ENCODE data around the gene COMT.

Gene COMT

GRCh38 chr22:19958083-19959042 is 16.8 kb downstream of the COMT start:
- no peak for DNase-seq

DNA sequence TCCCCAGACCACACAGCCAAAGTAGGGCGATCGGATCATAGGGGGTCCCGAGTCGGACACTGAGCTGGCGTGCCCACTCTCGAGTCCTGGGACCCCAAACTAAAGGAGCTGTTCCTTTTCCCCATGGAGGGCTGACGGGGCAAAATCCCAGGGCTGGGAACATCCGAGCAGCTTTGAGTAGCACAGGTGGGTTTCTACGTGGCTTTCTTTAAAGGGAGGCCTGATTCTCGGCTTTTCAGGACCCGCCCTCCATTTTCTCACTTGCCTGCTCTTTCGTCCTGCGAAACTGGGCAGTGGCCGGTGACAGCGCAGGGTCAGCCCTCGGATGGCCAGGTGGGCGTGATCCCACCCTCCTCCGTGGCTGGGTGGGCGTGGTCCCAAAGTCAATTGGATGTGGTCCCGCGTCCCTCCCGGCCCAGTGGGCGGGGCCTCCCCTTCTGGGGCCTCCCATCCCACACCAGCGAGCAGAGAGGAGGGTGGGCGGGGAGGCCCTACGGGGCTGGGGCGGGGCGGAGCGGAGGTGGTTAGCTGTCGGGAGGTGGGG is 17.5 kb downstream of the COMT start:
- no peak for DNase-seq

- DNase-seq = no peak
Observed at GRCh38 chr22:19959587-19960490, 18.3 kb downstream of the COMT start.

- DNase-seq = no peak
Observed at GRCh38 chr22:19960491-19961200, 19.1 kb downstream of the COMT start.

- DNase-seq = no peak
Observed at GRCh38 chr22:19961201-19961580, 19.6 kb downstream of the COMT start.

DNA sequence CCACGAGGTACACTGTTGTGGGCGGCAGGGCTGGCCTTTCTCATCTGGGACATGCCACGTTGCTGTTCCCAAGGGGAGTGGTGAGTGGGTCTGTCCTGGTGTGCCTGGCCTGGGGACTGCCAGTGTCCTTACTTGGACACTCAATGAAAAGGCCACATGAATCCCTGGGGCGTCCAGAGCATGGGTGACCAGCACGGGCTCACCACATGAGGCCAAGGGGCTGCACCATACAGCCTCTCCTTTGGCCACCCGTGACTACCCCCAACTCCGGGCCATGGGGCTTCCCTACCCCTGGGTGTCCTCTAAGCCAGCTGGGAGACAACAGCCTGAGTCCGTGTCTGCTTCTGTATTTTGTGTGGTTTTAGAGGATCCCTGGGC is 20.3 kb downstream of the COMT start:
- no peak for DNase-seq

DNA sequence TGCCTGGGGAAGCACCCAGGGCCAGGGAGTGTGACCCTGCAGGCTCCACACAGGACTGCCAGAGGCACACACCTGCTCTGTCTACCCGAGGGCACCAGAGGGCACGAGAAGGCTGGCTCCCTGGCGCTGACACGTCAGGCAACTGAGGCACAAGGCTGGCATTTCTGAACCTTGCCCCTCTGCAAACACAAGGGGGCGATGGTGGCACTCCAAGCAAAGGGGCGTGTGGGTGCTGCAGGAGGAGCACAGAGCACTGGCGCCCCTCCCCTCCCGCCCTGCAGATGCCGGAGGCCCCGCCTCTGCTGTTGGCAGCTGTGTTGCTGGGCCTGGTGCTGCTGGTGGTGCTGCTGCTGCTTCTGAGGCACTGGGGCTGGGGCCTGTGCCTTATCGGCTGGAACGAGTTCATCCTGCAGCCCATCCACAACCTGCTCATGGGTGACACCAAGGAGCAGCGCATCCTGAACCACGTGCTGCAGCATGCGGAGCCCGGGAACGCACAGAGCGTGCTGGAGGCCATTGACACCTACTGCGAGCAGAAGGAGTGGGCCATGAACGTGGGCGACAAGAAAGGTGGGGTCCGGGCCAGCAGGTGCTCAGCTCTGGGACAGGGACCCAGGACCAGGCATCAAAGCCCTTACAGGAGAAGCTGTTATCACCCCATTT is 20.8 kb downstream of the COMT start:
- DNase-seq = peak; percentile 28

DNA sequence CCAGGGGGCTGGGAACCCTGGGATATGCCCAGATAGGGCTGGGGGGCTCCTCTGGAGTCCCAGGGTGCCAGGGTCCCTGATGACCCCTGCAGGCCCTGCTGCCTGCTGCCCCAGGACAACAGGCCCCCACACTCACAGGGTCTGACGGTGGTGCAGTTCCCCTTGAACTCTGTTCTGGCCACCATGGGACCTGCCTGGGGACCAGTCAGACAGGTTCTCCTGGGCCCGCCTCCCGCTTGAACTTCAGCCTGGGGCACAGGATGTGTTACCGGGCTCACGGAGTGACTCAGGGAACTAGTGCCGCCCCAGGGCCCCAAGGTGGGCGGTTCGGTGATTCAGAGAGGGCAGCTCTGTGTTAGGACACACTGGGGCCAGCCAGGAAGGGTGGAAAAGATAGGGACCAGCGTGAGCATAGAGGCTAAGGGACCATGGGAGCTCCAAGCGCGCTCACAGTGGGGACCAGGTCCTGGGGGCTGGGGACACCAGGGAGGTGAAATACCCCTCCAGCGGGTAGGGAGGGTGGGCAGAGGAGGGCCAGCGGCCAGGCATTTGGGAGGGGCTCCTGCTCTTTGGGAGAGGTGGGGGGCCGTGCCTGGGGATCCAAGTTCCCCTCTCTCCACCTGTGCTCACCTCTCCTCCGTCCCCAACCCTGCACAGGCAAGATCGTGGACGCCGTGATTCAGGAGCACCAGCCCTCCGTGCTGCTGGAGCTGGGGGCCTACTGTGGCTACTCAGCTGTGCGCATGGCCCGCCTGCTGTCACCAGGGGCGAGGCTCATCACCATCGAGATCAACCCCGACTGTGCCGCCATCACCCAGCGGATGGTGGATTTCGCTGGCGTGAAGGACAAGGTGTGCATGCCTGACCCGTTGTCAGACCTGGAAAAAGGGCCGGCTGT is 21.6 kb downstream of the COMT start:
- no peak for DNase-seq

DNA sequence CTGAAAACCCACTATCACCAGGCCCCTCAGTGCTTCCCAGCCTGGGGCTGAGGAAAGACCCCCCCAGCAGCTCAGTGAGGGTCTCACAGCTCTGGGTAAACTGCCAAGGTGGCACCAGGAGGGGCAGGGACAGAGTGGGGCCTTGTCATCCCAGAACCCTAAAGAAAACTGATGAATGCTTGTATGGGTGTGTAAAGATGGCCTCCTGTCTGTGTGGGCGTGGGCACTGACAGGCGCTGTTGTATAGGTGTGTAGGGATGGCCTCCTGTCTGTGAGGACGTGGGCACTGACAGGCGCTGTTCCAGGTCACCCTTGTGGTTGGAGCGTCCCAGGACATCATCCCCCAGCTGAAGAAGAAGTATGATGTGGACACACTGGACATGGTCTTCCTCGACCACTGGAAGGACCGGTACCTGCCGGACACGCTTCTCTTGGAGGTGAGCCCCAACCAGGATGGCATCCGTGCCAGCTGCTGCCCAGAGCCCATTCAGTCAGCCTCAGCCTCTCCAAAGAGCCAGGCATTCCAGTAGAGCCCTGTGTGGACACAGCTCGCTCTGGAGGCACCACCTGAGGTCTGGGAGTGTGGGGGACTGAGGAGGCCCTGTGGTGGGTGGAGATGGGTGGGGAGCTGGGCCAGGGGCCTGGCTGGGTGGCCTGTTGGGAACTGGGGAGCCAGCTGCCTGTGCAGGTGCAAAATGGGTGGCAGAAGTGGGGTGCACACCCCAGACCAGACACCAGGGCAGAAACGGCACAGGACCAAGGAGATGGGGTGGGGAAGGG is 22.5 kb downstream of the COMT start:
- DNase-seq = no peak

DNA sequence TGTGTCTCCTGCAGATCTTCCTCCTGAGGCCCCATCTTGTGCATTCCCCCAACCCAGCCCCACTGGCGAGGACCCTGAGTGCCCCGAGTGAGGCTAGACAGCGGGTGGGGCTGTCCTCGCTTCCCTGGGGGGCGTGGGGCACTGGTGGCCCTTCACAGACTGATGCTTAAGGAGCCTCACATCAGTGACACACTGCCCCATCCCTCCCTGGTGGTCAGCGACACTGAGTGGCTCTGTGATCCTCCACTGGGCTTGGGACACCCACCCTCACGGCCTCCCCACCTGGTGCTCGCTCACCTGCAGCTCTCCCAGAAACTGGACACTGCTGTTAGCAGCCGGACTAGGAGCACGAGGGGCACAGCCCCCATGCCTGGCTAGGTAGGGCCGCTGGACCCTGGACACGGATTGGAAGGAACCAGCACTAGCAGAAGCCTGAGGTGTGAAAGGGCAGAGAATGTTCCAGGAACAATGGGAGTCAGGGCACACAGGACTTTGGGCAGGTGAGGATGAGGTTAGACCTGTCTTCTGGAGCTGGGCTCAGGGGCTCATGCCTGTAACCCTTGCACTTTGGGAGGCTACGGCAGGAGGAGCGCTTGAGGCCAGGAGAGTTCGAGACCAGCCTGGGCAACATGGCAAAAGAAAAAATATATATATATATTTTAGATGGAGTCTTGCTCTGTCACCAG is 23.3 kb downstream of the COMT start:
- no peak for DNase-seq

DNA sequence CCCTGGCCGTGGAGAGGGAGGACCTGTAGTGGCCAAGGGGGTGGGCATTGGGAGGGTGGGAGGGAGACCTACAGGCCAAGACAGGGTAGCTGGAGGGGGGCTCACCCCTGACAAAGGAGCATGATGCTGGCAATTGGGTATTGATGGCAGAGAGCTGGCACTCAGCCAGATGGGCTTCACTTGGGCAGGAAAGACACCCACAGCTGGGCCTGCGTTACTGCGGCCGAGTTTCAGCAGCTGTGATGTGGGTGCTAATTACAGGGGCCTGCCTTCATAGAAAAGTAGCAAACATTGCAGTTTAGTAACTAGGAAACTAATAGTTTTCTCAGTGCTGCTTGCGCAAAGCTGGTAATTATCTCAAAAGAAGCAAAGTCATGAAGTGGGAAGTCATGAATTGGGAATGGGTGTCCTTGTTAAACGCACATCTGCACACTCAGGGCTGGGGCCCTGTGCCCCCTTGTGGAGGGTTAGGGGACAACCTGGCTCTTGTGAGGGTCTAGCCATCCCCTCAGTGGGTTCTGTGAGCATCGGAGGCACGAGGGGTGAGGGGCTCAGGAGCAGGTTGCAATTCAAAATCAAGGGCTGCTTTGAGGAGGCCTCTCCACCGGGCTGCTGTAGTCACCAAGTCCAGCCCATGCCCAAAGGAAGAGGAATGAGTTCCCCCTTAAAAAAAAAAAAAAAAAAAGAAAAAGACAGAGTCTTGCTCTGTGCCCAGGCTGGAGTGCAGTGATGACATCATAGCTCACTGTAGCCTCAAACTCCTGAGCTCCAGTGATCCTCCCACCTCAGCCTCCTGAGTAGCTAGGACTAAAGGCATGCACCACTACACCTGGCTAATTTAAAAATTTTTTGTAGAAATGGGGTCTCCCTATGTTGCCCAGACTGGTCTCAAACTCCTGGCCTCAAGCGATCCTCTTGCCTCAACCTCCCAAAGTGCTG is 24.5 kb downstream of the COMT start:
- no peak for DNase-seq

DNA sequence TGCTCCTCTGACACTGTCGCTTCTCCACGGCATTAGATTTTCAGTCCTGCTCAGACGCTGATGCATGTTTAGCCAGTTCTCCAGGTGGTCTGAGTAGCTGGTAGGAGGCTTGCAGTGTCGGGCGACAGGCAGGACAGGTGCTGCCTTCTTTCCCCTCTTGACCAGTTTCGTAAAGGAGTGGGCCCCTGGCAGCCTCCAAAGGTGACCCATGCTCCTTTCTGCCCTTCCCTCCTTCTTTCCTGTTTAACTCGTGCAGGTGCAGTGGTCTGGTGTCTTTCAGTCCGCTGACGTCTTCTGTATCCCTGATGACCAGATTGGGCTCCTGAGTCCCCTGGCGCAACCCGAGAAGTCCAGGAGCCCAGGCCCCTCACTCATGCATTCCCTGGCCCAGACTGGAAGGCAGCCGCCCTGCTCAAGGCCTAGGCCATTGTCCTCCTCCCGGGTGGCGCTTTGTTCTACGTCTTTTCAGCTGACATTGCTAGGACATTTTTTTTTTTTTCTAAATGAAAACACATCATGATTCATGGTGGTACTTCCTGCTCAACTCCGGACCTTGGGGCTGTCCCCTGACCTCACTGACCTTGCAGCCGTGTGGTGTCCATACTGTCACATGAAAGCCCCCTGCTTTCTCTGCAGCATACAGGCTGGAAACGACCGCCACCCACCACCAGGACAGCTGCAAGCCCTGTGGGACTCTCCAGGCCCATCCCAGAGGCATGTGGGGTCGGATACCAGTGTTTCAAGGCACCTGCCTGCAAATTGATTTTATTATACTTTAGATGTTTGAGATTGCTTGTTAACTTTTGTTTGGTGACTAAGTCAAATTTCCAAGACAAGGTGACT is 25.6 kb downstream of the COMT start:
- no peak for DNase-seq

DNA sequence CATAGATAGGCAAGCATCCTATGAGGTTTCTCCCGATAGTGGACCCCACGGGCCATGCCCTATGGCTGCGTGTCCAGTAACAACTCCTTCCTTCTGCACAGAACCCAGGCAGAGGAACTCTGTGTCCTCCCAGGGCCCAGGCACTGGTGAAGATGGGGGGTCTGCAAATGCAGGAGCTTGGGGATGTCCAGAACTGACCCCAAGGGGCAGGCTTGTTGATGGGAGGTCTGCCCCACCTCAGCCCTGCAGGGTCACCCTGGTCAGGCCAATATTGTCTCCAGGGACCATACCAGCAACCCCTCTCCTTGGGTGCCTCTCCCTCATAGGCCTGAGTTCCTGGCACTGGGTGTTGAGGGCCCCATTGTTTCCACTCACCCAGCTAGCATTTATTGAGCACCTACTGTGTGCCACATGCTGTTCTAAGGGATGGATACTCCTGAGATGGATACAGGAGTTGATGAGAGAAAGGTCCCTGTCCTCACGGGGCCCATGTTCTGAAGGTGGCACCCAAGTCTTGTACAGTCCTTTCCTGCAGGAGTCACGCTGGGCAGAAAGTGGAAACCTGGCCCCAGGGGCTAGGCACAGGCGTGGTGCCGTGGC is 26.4 kb downstream of the COMT start:
- no peak for DNase-seq

DNA sequence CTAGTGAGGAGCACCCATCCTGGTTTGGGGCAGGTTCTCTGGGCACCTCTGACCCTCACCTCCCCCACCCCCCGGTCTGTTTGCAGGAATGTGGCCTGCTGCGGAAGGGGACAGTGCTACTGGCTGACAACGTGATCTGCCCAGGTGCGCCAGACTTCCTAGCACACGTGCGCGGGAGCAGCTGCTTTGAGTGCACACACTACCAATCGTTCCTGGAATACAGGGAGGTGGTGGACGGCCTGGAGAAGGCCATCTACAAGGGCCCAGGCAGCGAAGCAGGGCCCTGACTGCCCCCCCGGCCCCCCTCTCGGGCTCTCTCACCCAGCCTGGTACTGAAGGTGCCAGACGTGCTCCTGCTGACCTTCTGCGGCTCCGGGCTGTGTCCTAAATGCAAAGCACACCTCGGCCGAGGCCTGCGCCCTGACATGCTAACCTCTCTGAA is 26.9 kb downstream of the COMT start:
- DNase-seq = no peak

GRCh38 chr22:19969141-19969928 is 27.8 kb downstream of the COMT start:
- DNase-seq = no peak

- no peak for DNase-seq
Observed at GRCh38 chr22:19970031-19970478, 28.5 kb downstream of the COMT start.
